K562 (cell line): Measurements from ENCODE around the gene KNCN. TPM values are rescaled to one million over a fixed set of nuclear protein-coding genes. Genes with fewer than 3 reads are reported as not detected.

ENCODE experiments used
- CEBPB ChIP-seq: fragments of 450-650 bp; IDR thresholded peaks from 2 replicates; pipeline ENCODE4 v1.6.1; 2016; ENCODE audit warnings: missing genetic modification characterization, missing compliant biosample characterization
- CTBP1 ChIP-seq: fragments of 450-650 bp; IDR thresholded peaks from 2 replicates; pipeline ENCODE4 v1.6.1; 2016; ENCODE audit warnings: borderline replicate concordance
- DPF2 ChIP-seq: fragments of 450-650 bp; IDR thresholded peaks from 2 replicates; pipeline ENCODE4 v1.6.1; 2016
- FOXK1 ChIP-seq: sonication (generic); formaldehyde crosslinking; IDR thresholded peaks from 2 replicates; pipeline ENCODE4 v1.8.0; 2022; ENCODE audit warnings: missing genetic modification reagents, mild to moderate bottlenecking, borderline replicate concordance
- GATA2 ChIP-seq: sonication (generic); formaldehyde crosslinking; IDR thresholded peaks from 2 replicates; pipeline ENCODE4 v1.4.0; 2020; ENCODE audit warnings: mild to moderate bottlenecking, missing genetic modification reagents
- NRF1 ChIP-seq, 2 experiments: fragments of 450-650 bp; IDR thresholded peaks in 1 of 2; conservative IDR thresholded peaks in 1 of 2; 2 replicates each; pipeline ENCODE4 v1.6.1; 2014; ENCODE audit warnings: mild to moderate bottlenecking in 2 of 2
- polyA plus RNA-seq, 8 experiments: library from polyadenylated mRNA; depleted of rRNA in 4 of 8; stranded (reverse) in 5 of 8; unstranded in 3 of 8; fragments of >200 nt; fragmentation: Nextera tagmentation in 2 of 8; fragmentation: Illumina TruSeq in 1 of 8; extraction: Ambion mirVana in 2 of 8; extraction: Trizol in 1 of 8; gene quantifications; 2 replicates each; pipeline versions ENCODE4 v1.2.1 to v1.2.3, GENCODE V29; 2011 to 2014; ENCODE audit warnings: inconsistent platforms in 1 of 8, missing spikeins in 1 of 8
- total RNA-seq, 7 experiments: library from RNA; depleted of rRNA in 6 of 7; stranded (reverse); fragments of >200 nt in 6 of 7; fragmentation: Illumina TruSeq in 2 of 7; extraction: Trizol in 2 of 7; gene quantifications; 2 replicates each; pipeline versions ENCODE4 v1.2.1 to v1.2.3, GENCODE V29; 2011 to 2021; ENCODE audit warnings: low replicate concordance in 1 of 7
- TF ChIP-seq, protein P1 (sequence below): fragments of 450-650 bp; IDR thresholded peaks from 2 replicates; pipeline ENCODE4 v1.6.1; 2016; ENCODE audit warnings: low read depth

KNCN gene
- total and polyA plus RNA-seq, 9 of the 15 experiments (the other 6 are each of a cell fraction or from before 2014, with no cell fraction given): not detected

DNA sequence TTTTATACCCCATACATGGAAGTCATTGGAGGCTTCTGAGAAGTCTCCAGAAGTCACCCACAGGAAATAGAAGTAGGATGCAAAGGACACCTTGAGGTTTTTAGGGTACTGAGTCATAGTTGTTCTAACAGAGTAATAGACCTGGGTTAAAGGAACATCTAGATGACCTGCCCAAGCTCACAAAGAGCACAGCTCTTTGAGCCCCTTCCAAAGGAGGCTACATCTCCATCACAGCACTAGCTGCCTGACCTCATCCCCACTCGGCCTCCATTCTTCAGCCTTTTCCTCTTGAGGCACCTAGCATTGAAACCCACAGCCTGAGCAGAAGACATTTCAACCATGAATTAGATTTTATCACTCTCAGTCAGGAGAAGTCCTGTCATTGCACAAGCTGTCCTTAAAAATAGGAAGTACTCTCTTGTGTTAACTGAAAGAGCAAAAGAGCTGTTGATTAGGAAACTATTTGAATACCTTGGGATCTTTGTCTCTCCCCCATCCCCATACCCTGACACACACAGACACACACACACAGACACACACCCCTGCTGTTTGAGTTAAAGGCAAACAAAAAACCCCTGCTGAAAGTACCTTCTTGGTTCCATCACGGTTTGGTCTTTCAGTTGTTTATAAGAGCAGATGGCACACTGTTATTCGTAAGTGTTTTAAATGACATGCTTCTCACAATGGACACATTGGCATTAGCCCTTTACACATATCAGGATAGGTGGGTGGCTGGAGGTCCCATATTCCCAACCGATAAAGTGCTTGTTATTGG, 30.4 kb upstream of the KNCN start (continued):
- TF ChIP-seq, protein P1, sequence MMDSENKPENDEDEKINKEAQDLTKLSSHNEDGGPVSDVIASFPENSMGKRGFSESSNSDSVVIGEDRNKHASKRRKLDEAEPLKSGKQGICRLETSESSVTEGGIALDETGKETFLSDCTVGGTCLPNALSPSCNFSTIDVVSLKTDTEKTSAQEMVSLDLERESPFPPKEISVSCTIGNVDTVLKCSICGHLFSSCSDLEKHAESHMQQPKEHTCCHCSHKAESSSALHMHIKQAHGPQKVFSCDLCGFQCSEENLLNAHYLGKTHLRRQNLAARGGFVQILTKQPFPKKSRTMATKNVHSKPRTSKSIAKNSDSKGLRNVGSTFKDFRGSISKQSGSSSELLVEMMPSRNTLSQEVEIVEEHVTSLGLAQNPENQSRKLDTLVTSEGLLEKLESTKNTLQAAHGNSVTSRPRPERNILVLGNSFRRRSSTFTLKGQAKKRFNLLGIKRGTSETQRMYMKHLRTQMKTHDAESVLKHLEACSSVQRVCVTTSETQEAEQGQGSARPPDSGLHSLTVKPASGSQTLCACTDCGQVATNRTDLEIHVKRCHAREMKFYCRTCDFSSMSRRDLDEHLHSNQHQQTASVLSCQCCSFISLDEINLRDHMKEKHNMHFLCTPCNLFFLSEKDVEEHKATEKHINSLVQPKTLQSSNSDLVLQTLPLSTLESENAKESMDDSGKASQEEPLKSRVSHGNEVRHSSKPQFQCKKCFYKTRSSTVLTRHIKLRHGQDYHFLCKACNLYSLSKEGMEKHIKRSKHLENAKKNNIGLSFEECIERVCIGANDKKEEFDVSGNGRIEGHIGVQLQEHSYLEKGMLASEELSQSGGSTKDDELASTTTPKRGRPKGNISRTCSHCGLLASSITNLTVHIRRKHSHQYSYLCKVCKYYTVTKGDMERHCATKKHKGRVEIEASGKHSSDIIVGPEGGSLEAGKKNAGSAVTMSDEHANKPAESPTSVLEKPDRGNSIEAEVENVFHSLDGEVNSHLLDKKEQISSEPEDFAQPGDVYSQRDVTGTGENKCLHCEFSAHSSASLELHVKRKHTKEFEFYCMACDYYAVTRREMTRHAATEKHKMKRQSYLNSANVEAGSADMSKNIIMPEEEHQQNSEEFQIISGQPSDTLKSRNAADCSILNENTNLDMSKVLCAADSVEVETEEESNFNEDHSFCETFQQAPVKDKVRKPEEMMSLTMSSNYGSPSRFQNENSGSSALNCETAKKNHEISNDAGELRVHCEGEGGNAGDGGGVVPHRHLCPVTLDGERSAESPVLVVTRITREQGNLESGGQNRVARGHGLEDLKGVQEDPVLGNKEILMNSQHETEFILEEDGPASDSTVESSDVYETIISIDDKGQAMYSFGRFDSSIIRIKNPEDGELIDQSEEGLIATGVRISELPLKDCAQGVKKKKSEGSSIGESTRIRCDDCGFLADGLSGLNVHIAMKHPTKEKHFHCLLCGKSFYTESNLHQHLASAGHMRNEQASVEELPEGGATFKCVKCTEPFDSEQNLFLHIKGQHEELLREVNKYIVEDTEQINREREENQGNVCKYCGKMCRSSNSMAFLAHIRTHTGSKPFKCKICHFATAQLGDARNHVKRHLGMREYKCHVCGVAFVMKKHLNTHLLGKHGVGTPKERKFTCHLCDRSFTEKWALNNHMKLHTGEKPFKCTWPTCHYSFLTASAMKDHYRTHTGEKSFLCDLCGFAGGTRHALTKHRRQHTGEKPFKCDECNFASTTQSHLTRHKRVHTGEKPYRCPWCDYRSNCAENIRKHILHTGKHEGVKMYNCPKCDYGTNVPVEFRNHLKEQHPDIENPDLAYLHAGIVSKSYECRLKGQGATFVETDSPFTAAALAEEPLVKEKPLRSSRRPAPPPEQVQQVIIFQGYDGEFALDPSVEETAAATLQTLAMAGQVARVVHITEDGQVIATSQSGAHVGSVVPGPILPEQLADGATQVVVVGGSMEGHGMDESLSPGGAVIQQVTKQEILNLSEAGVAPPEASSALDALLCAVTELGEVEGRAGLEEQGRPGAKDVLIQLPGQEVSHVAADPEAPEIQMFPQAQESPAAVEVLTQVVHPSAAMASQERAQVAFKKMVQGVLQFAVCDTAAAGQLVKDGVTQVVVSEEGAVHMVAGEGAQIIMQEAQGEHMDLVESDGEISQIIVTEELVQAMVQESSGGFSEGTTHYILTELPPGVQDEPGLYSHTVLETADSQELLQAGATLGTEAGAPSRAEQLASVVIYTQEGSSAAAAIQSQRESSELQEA: no peak
- TF ChIP-seq DPF2 (no peak; the same call in 1 of the 2 replicates), NRF1 (conservative IDR thresholded peaks at IDR 0.05 in 1 of 2, IDR thresholded peaks at IDR 0.05 in 1 of 2) (peak; percentile 11 to 38; a peak in 2 of 4 replicates), CEBPB (tag) (peak; percentile 97), FOXK1 (CRISPR knock-in tag) (0 out of 2 replicates have a peak, but pooled peaks have one; percentile 41), GATA2 (CRISPR knock-in tag) (peak; percentile 54), CTBP1 (peak; percentile 41; the same call in 1 of the 2 replicates)
- TF ChIP-seq, all 486 proteins: peak for 20
